Measurements from ENCODE around the gene IFT27.

Gene IFT27

GRCh38 chr22:36775964-36776669 lies at the start of gene IFT27:
TSS of gene IFT27 (minus strand) at chr22:36776119. CDS start at chr22:36775707, 412 bp downstream.
- H3K4me3 ChIP-seq (ENCODE audit: low read depth, low read length), result peak within 1 kb of the TSS; percentile 82
- no peak for TF ChIP-seq CTCF (IDR thresholded peaks at IDR 0.05; ENCODE audit: control insufficient read depth, extremely low read depth, insufficient read depth)
- DNase-seq (ENCODE audit: low read depth), result peak; percentile 100

DNA sequence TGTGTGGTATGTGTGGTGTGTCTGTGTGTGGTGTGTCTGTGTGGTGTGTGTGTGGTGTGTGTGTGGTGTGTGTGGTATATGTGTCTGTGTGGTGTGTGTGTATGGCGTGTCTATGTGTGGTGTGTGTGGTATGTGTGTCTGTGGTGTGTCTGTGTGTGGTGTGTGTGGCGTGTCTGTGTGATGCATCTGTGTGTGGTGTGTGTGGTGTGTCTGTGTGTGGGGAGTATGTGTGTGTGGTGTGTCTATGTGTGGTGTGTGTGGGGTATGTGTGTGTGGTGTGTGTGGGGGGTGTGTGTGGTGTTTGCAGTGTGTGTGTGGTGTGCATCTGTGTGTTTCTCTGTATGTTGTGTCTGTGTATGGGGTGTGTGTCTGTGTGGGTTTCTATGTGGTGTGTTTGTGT lies 48.7 kb upstream of the IFT27 start:
- H3K4me3 ChIP-seq (ENCODE audit: low read depth, low read length), result no peak overlapping the region
- no peak for DNase-seq (ENCODE audit: low read depth)
- TF ChIP-seq CTCF (IDR thresholded peaks at IDR 0.05; ENCODE audit: control insufficient read depth, extremely low read depth, insufficient read depth), result no peak

DNA sequence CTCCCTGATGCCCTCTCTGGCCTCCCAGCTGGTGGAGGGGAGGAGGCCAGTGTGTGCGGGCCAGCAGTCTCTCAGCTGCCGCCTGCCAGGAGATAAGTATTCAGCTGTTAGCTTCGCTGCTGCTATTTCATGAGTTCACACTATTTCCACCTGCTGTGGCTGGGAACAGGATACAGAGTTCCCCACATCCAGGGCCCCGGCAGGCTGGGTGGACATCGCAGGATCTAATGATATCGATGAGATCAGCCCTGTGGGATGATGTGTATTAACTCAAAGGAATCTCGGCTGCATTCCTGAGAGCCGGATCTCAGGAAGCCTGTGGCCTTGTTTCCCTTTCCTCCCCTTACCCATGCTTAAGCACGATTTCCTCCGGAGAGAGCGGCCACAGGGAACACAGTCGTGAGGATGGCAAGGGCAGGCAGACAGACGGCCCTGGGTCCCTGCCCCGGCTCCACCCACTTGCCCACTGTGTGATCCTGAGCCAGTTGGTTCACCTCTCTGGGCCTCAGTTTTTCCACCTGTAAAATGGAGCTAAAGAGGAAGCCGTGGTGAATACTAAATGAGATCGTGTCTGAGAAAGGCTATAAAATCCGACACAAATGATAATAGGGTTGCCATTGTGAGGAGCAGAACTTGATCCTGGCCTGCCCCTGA lies 47.4 kb upstream of the IFT27 start:
- no peak for DNase-seq (ENCODE audit: low read depth)
- no peak for TF ChIP-seq CTCF (IDR thresholded peaks at IDR 0.05; ENCODE audit: control insufficient read depth, extremely low read depth, insufficient read depth)
- no peak overlapping the region for H3K4me3 ChIP-seq (ENCODE audit: low read depth, low read length)

- no peak for TF ChIP-seq CTCF (IDR thresholded peaks at IDR 0.05; ENCODE audit: control insufficient read depth, extremely low read depth, insufficient read depth)
- no peak overlapping the region for H3K4me3 ChIP-seq (ENCODE audit: low read depth, low read length)
- no peak for DNase-seq (ENCODE audit: low read depth)
These were observed 46.7 kb upstream of the IFT27 start for GRCh38 chr22:36822581-36822980.

GRCh38 chr22:36819112-36819511 lies 43.2 kb upstream of the IFT27 start:
- DNase-seq (ENCODE audit: low read depth), result no peak
- H3K4me3 ChIP-seq (ENCODE audit: low read depth, low read length), result no peak overlapping the region
- no peak for TF ChIP-seq CTCF (IDR thresholded peaks at IDR 0.05; ENCODE audit: control insufficient read depth, extremely low read depth, insufficient read depth)

GRCh38 chr22:36818010-36818642 lies 42.2 kb upstream of the IFT27 start:
- no peak overlapping the region for H3K4me3 ChIP-seq (ENCODE audit: low read depth, low read length)
- no peak for DNase-seq (ENCODE audit: low read depth)
- TF ChIP-seq CTCF (IDR thresholded peaks at IDR 0.05; ENCODE audit: control insufficient read depth, extremely low read depth, insufficient read depth), result no peak

Measured in LNCaP clone FGC (cell line).